ENCODE results near the gene DDX10. TPM values are rescaled to one million over a fixed set of nuclear protein-coding genes. Genes with fewer than 3 reads are reported as not detected.
"Not testable (repeated sequence)": the region's sequence is repeated elsewhere in the genome, so short reads cannot be mapped to it uniquely, and the experiment has no call there.

Gene DDX10
- total and polyA plus RNA-seq, 2 donors, result 15.9 to 28.1 TPM

DNA sequence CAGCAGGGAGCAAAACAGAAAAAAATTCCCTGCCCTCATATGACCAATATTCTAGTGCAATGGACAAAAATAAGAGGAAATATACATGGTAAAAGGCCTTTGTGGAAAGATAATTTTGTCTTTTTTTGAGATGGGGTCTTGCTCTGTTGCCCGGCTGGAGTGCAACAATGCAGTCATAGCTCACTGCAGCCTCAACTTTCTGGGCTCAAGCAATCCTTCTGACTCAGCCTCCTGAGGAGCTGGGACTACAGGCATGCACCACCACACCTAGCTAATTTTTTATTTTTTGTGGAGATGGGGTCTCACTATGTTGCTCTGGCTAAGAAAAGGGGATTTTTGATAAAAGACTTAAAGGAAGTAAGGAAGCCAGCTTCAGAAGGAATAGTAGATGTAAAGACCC, 25.7 kb upstream of the DDX10 start:
- Histone ChIP-seq H3K4me3 (ENCODE audit: low read depth, low read length) (no peak overlapping the region), H3K36me3 (ENCODE audit: insufficient read depth) (no peaks in the 10 kb centered on the region), H3K27ac (ENCODE audit: low read depth) (no peak overlapping the region), H3K4me1 (ENCODE audit: insufficient read depth) (no peaks in the 10 kb centered on the region)
- WGBS, result 93% methylated on average over 1 of the region's 1 CpG
- DNase-seq (ENCODE audit: extremely low spot score), result no peak

DNA sequence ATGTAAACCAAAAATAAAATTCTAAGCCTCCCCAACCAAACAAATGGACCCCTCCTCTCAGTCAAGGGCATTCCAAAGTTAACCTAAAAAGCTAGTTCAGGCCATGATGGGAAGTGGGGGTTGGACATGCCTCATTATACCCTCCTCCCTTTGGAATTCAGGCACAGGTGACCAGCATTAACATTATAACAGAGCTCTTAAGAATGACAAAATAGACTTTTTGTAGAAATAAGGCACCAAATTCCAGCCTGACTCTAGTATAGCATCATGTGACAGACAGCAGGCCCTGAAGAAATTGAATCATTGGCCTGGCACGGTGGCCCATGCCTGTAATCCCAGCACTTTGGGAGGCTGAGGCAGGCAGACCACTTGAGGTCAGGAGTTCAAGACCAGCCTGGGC, 23.1 kb upstream of the DDX10 start:
- WGBS, result 82% methylated on average over 1 of the region's 1 CpG

GRCh38 chr11:108643974-108644373, 20.9 kb upstream of the DDX10 start:
- no peak overlapping the region for H3K27ac ChIP-seq (ENCODE audit: low read depth)
- no peaks in the 10 kb centered on the region for H3K36me3 ChIP-seq (ENCODE audit: insufficient read depth)
- no peaks in the 10 kb centered on the region for H3K4me1 ChIP-seq (ENCODE audit: insufficient read depth)
- WGBS, result 71% methylated on average over 1 of the region's 1 CpG
- no peak overlapping the region for H3K4me3 ChIP-seq (ENCODE audit: low read depth, low read length)
- DNase-seq (ENCODE audit: extremely low spot score), result no peak

More for the DNA sequence above, 23.1 kb upstream of the DDX10 start:
- H3K36me3 ChIP-seq (ENCODE audit: insufficient read depth); H3K4me1 ChIP-seq (ENCODE audit: insufficient read depth); DNase-seq (ENCODE audit: extremely low spot score); H3K27ac ChIP-seq (ENCODE audit: low read depth); H3K4me3 ChIP-seq (ENCODE audit: low read depth, low read length): not testable (repeated sequence)

- WGBS, result 56% methylated on average over 2 of the region's 2 CpGs
- no peak for DNase-seq (ENCODE audit: extremely low spot score)
- Histone ChIP-seq H3K4me1 (ENCODE audit: insufficient read depth) (no peaks in the 10 kb centered on the region), H3K36me3 (ENCODE audit: insufficient read depth) (no peaks in the 10 kb centered on the region), H3K4me3 (ENCODE audit: low read depth, low read length) (no peak overlapping the region), H3K27ac (ENCODE audit: low read depth) (no peak overlapping the region)
These were observed 18.9 kb upstream of the DDX10 start for GRCh38 chr11:108645970-108646369.

- DNase-seq (ENCODE audit: extremely low spot score), result no peak
- Histone ChIP-seq H3K4me3 (ENCODE audit: low read depth, low read length) (no peak overlapping the region), H3K27ac (ENCODE audit: low read depth) (no peak overlapping the region), H3K36me3 (ENCODE audit: insufficient read depth) (no peaks in the 10 kb centered on the region), H3K4me1 (ENCODE audit: insufficient read depth) (no peaks in the 10 kb centered on the region)
- 84% methylated on average over 3 of the region's 3 CpGs for whole genome bisulfite sequencing
These were observed 17.5 kb upstream of the DDX10 start for GRCh38 chr11:108647387-108647700.

GRCh38 chr11:108647701-108648527, 17.0 kb upstream of the DDX10 start:
- 53% methylated on average over 9 of the region's 9 CpGs for WGBS
- no peaks in the 10 kb centered on the region for H3K4me1 ChIP-seq (ENCODE audit: insufficient read depth)
- H3K36me3 ChIP-seq (ENCODE audit: insufficient read depth), result no peaks in the 10 kb centered on the region
- no peak overlapping the region for H3K4me3 ChIP-seq (ENCODE audit: low read depth, low read length)
- H3K27ac ChIP-seq (ENCODE audit: low read depth), result no peak overlapping the region
- peak; percentile 82 for DNase-seq (ENCODE audit: extremely low spot score)

- no peaks in the 10 kb centered on the region for H3K36me3 ChIP-seq (ENCODE audit: insufficient read depth)
- DNase-seq (ENCODE audit: extremely low spot score), result no peak
- no peak overlapping the region for H3K4me3 ChIP-seq (ENCODE audit: low read depth, low read length)
- no peaks in the 10 kb centered on the region for H3K4me1 ChIP-seq (ENCODE audit: insufficient read depth)
- no peak overlapping the region for H3K27ac ChIP-seq (ENCODE audit: low read depth)
- WGBS, result 90% methylated on average over 2 of the region's 2 CpGs
These were observed 16.4 kb upstream of the DDX10 start for GRCh38 chr11:108648528-108648885.

- H3K4me1 ChIP-seq (ENCODE audit: insufficient read depth); DNase-seq (ENCODE audit: extremely low spot score); H3K27ac ChIP-seq (ENCODE audit: low read depth); H3K4me3 ChIP-seq (ENCODE audit: low read depth, low read length); H3K36me3 ChIP-seq (ENCODE audit: insufficient read depth): not testable (repeated sequence)
- 80% methylated on average over 3 of the region's 3 CpGs for WGBS
These were observed 10.8 kb upstream of the DDX10 start for GRCh38 chr11:108654100-108654499.

DNA sequence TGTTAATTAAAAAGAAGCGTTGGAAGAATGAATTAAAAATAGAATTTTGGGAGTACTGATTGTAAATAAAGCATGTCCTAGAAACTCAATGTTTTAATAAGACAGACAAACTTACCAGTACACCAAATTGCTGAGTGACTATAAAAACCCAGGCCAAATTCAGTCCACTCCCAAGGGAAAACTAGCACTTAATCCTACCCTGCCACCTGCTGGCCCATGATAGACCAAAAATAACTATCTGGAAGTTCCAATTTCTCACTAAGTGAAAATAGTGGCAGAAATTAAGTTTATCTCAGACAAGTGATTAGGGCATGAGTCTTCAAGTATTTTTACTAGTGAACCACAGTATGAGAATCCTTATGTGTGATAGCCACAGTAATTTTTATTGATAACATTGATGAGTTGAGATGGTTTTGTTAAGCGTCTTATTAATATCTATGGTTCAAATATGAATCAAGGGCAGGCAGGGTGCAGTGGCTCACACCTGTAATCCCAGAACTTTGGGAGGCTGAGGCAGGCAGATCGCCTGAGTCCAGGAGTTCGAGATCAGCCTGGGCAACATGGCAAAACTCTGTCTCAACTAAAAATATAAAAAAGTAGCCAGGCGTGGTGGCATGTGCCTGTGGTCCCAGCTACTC, 9.8 kb upstream of the DDX10 start:
- no peak for DNase-seq (ENCODE audit: extremely low spot score)
- Histone ChIP-seq H3K4me1 (ENCODE audit: insufficient read depth) (no peaks in the 10 kb centered on the region), H3K4me3 (ENCODE audit: low read depth, low read length) (no peak overlapping the region), H3K27ac (ENCODE audit: low read depth) (no peak overlapping the region), H3K36me3 (ENCODE audit: insufficient read depth) (no peaks in the 10 kb centered on the region)
- WGBS, result 62% methylated on average over 5 of the region's 5 CpGs

DNA sequence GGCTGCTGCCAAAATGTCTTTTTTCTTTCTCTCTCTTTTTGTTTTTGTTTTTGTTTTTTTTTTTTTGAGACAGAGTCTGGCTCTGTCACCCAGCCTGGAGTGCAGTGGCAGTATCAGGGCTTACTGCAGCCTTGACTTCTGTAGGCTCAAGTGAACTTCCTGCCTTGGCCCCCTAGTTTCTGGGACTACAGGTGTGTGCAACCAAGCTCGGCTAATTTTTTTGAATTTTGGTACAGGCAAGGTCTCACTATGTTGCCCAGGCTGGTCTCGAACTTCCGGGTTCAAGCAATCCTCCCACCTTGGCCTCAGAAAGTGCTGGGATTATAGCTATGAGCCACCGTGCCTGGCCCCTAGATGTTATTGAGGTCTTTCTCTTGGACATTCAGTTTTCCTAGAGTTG, 2.2 kb upstream of the DDX10 start:
- no peak for DNase-seq (ENCODE audit: extremely low spot score)
- Histone ChIP-seq H3K4me1 (ENCODE audit: insufficient read depth) (no peaks in the 10 kb centered on the region), H3K4me3 (ENCODE audit: low read depth, low read length) (no peak overlapping the region), H3K27ac (ENCODE audit: low read depth) (no peak overlapping the region), H3K36me3 (ENCODE audit: insufficient read depth) (no peaks in the 10 kb centered on the region)
- WGBS, result 90% methylated on average over 4 of the region's 4 CpGs

GRCh38 chr11:108663154-108663877, 1.6 kb upstream of the DDX10 start:
- Histone ChIP-seq H3K27ac (ENCODE audit: low read depth) (no peak overlapping the region), H3K4me1 (ENCODE audit: insufficient read depth) (no peaks in the 10 kb centered on the region), H3K36me3 (ENCODE audit: insufficient read depth) (no peaks in the 10 kb centered on the region), H3K4me3 (ENCODE audit: low read depth, low read length) (no peak overlapping the region)
- no peak for DNase-seq (ENCODE audit: extremely low spot score)
- 74% methylated on average over 5 of the region's 5 CpGs for WGBS

DNA sequence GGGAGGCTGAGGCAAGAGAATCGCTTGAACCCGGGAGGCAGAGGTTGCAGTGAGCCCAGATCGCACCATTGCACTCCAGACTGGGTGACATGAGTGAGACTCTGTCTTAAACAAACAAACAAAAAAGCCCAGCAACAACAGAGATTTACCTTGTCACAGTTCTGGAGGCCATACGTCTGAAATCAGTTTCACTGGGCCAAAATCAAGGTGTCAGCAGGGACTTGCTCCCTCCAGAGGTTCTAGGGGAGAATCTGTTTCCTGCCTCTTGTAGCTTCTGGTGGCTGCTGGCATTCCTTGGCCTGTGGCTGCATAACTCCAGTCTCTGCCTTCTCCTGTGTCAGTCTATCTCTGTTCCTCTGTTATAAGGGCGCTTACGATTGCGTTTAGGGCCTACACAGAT, 1.5 kb downstream of the DDX10 start:
- no peak overlapping the region for H3K27ac ChIP-seq (ENCODE audit: low read depth)
- DNase-seq (ENCODE audit: extremely low spot score), result no peak
- no peaks in the 10 kb centered on the region for H3K36me3 ChIP-seq (ENCODE audit: insufficient read depth)
- WGBS, result 93% methylated on average over 7 of the region's 7 CpGs
- no peak overlapping the region for H3K4me3 ChIP-seq (ENCODE audit: low read depth, low read length)
- H3K4me1 ChIP-seq (ENCODE audit: insufficient read depth), result no peaks in the 10 kb centered on the region

DNA sequence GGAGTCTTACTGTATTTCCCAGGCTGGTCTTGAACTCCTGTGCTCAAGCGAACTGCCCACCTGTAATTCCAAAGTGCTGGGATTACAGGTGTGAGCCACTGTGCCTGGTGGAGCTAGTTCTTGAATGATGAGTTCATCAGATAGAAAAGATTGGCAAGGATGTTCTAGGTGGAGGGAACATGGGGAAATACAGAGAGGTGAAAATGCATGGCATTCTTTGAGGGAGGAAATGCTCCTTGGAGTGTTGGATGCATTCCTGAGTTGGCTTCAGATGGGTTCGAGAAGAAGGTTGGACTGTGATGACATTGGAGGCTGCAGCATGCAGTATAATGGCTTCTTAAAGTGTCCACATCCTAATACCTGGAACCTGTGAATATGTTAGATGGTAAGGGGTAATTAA, 4.4 kb downstream of the DDX10 start:
- no peak for DNase-seq (ENCODE audit: extremely low spot score)
- WGBS, result 86% methylated on average over 2 of the region's 2 CpGs
- Histone ChIP-seq H3K27ac (ENCODE audit: low read depth) (no peak overlapping the region), H3K4me3 (ENCODE audit: low read depth, low read length) (no peak overlapping the region), H3K36me3 (ENCODE audit: insufficient read depth) (no peaks in the 10 kb centered on the region), H3K4me1 (ENCODE audit: insufficient read depth) (no peaks in the 10 kb centered on the region)

GRCh38 chr11:108669711-108670110, 4.8 kb downstream of the DDX10 start:
- WGBS, result 96% methylated on average over 7 of the region's 7 CpGs
- H3K4me1 ChIP-seq (ENCODE audit: insufficient read depth), result no peaks in the 10 kb centered on the region
- H3K27ac ChIP-seq (ENCODE audit: low read depth), result no peak overlapping the region
- DNase-seq (ENCODE audit: extremely low spot score), result no peak
- H3K36me3 ChIP-seq (ENCODE audit: insufficient read depth), result no peaks in the 10 kb centered on the region
- H3K4me3 ChIP-seq (ENCODE audit: low read depth, low read length), result no peak overlapping the region

All from urinary bladder (tissue), 4 donors.